ENCODE data around the gene NECAB3.

GRCh38 chr20:33671573-33672288, 2.5 kb downstream of the NECAB3 start:
- TF ChIP-seq POLR2A (IDR thresholded peaks at IDR 0.05) = no peak
- no peak for TF ChIP-seq POLR2AphosphoS5 (IDR thresholded peaks at IDR 0.05)

Data from prostate gland (tissue), 1 donor.